GM10266 (cell line): ENCODE results near the gene FABP1.

Source experiments
- DNase-seq: peaks from one replicate; pipeline ENCODE4 v3.0.0; 2012; ENCODE audit errors: extremely low spot score
- CTCF ChIP-seq: IDR thresholded peaks from 2 replicates; pipeline ENCODE4 v1.5.1; 2012; ENCODE audit warnings: mild to moderate bottlenecking, low read depth; ENCODE audit not compliant: control insufficient read depth, insufficient read depth; ENCODE audit errors: missing control alignments

FABP1 gene

GRCh38 chr2:88147145-88147544 is 19.3 kb upstream of the FABP1 start:
- no peak for DNase-seq
- no peak for TF ChIP-seq CTCF

GRCh38 chr2:88146590-88146989 is 18.7 kb upstream of the FABP1 start:
- no peak for TF ChIP-seq CTCF
- no peak for DNase-seq

GRCh38 chr2:88144914-88145497 is 17.1 kb upstream of the FABP1 start:
- TF ChIP-seq CTCF: no peak
- no peak for DNase-seq

- no peak for TF ChIP-seq CTCF
Observed at GRCh38 chr2:88144271-88144670, 16.4 kb upstream of the FABP1 start.

GRCh38 chr2:88141952-88142351 is 14.1 kb upstream of the FABP1 start:
- TF ChIP-seq CTCF: no peak
- DNase-seq: no peak

More at GRCh38 chr2:88144271-88144670, 16.4 kb upstream of the FABP1 start:
- no peak for DNase-seq

- TF ChIP-seq CTCF: no peak
- no peak for DNase-seq
Observed at GRCh38 chr2:88139804-88140203, 11.9 kb upstream of the FABP1 start.

GRCh38 chr2:88139203-88139702 is 11.4 kb upstream of the FABP1 start:
- DNase-seq: no peak
- TF ChIP-seq CTCF: no peak
